ENCODE results near the gene ATP6V0C. TPM values are rescaled to one million over a fixed set of nuclear protein-coding genes. Genes with fewer than 3 reads are reported as not detected.

Gene ATP6V0C
- total RNA-seq, 1 donor from 2014 or later, result 157 TPM

DNA sequence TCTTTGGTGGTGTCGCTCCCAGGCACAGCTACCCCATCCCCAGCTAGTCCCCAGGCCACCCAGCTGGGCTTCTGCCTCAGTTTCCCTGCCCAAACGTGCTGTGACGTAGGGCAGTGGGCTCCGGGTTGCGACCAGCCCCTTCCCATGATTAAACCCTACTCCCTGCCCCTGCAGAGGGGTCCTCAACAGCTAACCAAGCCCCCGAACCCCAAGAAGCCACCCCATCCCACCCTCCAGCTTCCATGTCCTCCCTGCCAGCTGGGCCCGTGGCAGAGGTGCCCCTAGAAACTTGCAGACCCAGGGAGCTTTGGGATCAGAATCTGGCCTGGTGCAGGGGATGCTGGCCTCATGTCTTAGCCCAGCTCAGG is 43.5 kb upstream of the ATP6V0C start:
- peaks cover 24% of the 10 kb centered on the region for H3K27me3 Mint-ChIP-seq (ENCODE audit: unreplicated experiment)
- H3K4me1 Mint-ChIP-seq (ENCODE audit: unreplicated experiment), result peaks cover 4% of the 10 kb centered on the region
- TF ChIP-seq, protein P1, sequence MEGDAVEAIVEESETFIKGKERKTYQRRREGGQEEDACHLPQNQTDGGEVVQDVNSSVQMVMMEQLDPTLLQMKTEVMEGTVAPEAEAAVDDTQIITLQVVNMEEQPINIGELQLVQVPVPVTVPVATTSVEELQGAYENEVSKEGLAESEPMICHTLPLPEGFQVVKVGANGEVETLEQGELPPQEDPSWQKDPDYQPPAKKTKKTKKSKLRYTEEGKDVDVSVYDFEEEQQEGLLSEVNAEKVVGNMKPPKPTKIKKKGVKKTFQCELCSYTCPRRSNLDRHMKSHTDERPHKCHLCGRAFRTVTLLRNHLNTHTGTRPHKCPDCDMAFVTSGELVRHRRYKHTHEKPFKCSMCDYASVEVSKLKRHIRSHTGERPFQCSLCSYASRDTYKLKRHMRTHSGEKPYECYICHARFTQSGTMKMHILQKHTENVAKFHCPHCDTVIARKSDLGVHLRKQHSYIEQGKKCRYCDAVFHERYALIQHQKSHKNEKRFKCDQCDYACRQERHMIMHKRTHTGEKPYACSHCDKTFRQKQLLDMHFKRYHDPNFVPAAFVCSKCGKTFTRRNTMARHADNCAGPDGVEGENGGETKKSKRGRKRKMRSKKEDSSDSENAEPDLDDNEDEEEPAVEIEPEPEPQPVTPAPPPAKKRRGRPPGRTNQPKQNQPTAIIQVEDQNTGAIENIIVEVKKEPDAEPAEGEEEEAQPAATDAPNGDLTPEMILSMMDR (IDR thresholded peaks at IDR 0.05; ENCODE audit: unreplicated experiment), result no peak
- H3K36me3 Mint-ChIP-seq (ENCODE audit: low read depth, unreplicated experiment), result no peaks in the 10 kb centered on the region
- H3K9me3 Mint-ChIP-seq (ENCODE audit: unreplicated experiment), result no peaks in the 10 kb centered on the region
- H3K27ac Mint-ChIP-seq (ENCODE audit: unreplicated experiment), result no peak overlapping the region
- no peak for DNase-seq (ENCODE audit: low spot score)
- no peak overlapping the region for H3K4me3 Mint-ChIP-seq (ENCODE audit: unreplicated experiment)

DNA sequence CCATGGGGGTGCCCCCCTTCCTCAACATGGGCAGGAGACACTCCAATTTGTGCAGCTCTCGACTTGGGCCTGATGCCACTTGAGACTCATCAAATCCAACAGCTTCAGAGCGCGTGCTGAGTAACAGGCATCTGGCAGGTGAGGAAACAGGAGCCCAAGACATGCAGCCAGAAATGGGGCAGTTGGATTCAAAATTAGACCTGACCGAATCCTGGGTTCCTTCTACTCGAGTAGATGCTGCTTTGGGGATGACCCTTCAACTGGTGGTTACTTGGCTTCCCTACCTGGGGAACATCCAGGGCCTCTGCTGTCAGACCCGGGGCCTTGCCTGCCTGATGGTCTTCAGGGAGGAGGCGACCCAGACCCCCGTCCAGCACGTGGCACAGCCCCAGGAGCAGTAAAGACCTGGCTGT is 43.1 kb upstream of the ATP6V0C start:
- TF ChIP-seq, protein P1 (IDR thresholded peaks at IDR 0.05; ENCODE audit: unreplicated experiment), result no peak
- no peaks in the 10 kb centered on the region for H3K9me3 Mint-ChIP-seq (ENCODE audit: unreplicated experiment)
- no peak for DNase-seq (ENCODE audit: low spot score)
- H3K4me1 Mint-ChIP-seq (ENCODE audit: unreplicated experiment), result peaks cover 4% of the 10 kb centered on the region
- no peak overlapping the region for H3K4me3 Mint-ChIP-seq (ENCODE audit: unreplicated experiment)
- peaks cover 24% of the 10 kb centered on the region for H3K27me3 Mint-ChIP-seq (ENCODE audit: unreplicated experiment)
- H3K27ac Mint-ChIP-seq (ENCODE audit: unreplicated experiment), result no peak overlapping the region
- H3K36me3 Mint-ChIP-seq (ENCODE audit: low read depth, unreplicated experiment), result no peaks in the 10 kb centered on the region

- no peaks in the 10 kb centered on the region for H3K36me3 Mint-ChIP-seq (ENCODE audit: low read depth, unreplicated experiment)
- peaks cover 7% of the 10 kb centered on the region for H3K4me1 Mint-ChIP-seq (ENCODE audit: unreplicated experiment)
- no peak within 1 kb of the TSS for H3K27ac Mint-ChIP-seq (ENCODE audit: unreplicated experiment)
- peak; percentile 17 for DNase-seq (ENCODE audit: low spot score)
- H3K4me3 Mint-ChIP-seq (ENCODE audit: unreplicated experiment), result no peak within 1 kb of the TSS
- no peaks in the 10 kb centered on the region for H3K9me3 Mint-ChIP-seq (ENCODE audit: unreplicated experiment)
- TF ChIP-seq, protein P1 (IDR thresholded peaks at IDR 0.05; ENCODE audit: unreplicated experiment), result no peak
- peaks cover 29% of the 10 kb centered on the region for H3K27me3 Mint-ChIP-seq (ENCODE audit: unreplicated experiment)
These were observed 42.6 kb upstream of the ATP6V0C start, which contains the start of gene NTN3 for GRCh38 chr16:2471016-2471652. TSS of gene NTN3 (plus strand) at chr16:2471297. CDS start at chr16:2471702, 405 bp downstream.

DNA sequence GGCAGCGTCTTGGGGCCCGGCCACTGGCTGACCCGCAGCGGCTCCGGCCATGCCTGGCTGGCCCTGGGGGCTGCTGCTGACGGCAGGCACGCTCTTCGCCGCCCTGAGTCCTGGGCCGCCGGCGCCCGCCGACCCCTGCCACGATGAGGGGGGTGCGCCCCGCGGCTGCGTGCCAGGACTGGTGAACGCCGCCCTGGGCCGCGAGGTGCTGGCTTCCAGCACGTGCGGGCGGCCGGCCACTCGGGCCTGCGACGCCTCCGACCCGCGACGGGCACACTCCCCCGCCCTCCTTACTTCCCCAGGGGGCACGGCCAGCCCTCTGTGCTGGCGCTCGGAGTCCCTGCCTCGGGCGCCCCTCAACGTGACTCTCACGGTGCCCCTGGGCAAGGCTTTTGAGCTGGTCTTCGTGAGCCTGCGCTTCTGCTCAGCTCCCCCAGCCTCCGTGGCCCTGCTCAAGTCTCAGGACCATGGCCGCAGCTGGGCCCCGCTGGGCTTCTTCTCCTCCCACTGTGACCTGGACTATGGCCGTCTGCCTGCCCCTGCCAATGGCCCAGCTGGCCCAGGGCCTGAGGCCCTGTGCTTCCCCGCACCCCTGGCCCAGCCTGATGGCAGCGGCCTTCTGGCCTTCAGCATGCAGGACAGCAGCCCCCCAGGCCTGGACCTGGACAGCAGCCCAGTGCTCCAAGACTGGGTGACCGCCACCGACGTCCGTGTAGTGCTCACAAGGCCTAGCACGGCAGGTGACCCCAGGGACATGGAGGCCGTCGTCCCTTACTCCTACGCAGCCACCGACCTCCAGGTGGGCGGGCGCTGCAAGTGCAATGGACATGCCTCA is 41.9 kb upstream of the ATP6V0C start:
- DNase-seq (ENCODE audit: low spot score), result no peak
- Mint-ChIP-seq H3K27me3 (ENCODE audit: unreplicated experiment) (peaks cover 32% of the 10 kb centered on the region), H3K36me3 (ENCODE audit: low read depth, unreplicated experiment) (no peaks in the 10 kb centered on the region), H3K27ac (ENCODE audit: unreplicated experiment) (no peak overlapping the region), H3K4me3 (ENCODE audit: unreplicated experiment) (no peak overlapping the region), H3K9me3 (ENCODE audit: unreplicated experiment) (no peaks in the 10 kb centered on the region), H3K4me1 (ENCODE audit: unreplicated experiment) (peaks cover 7% of the 10 kb centered on the region)
- TF ChIP-seq, protein P1 (IDR thresholded peaks at IDR 0.05; ENCODE audit: unreplicated experiment), result no peak

DNA sequence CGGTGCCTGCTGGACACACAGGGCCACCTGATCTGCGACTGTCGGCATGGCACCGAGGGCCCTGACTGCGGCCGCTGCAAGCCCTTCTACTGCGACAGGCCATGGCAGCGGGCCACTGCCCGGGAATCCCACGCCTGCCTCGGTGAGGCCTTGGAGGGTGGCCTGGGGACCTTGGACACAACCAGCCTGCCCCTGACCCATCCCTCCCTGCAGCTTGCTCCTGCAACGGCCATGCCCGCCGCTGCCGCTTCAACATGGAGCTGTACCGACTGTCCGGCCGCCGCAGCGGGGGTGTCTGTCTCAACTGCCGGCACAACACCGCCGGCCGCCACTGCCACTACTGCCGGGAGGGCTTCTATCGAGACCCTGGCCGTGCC is 41.3 kb upstream of the ATP6V0C start:
- H3K27me3 Mint-ChIP-seq (ENCODE audit: unreplicated experiment), result peaks cover 32% of the 10 kb centered on the region
- H3K9me3 Mint-ChIP-seq (ENCODE audit: unreplicated experiment), result no peaks in the 10 kb centered on the region
- no peak overlapping the region for H3K27ac Mint-ChIP-seq (ENCODE audit: unreplicated experiment)
- H3K4me1 Mint-ChIP-seq (ENCODE audit: unreplicated experiment), result peaks cover 7% of the 10 kb centered on the region
- no peaks in the 10 kb centered on the region for H3K36me3 Mint-ChIP-seq (ENCODE audit: low read depth, unreplicated experiment)
- H3K4me3 Mint-ChIP-seq (ENCODE audit: unreplicated experiment), result no peak overlapping the region
- no peak for DNase-seq (ENCODE audit: low spot score)
- TF ChIP-seq, protein P1 (IDR thresholded peaks at IDR 0.05; ENCODE audit: unreplicated experiment), result no peak

All from endothelial cell (in vitro differentiated cells).